HAP-1 (cell line): ENCODE results near the gene HSP90AB1.

ENCODE experiments used
- DNase-seq, 2 experiments: peaks; one replicate each; pipeline ENCODE4 v3.0.0-alpha.2; 2016 to 2020; ENCODE audit warnings: low spot score in 2 of 2
- H3K27me3 ChIP-seq: fragments of 250-450 bp; sonication (Bioruptor Pico); 2 replicates; pipeline ENCODE4 v1.5.1; 2020; ENCODE audit warnings: low read depth, mild to moderate bottlenecking, moderate library complexity
- H3K36me3 ChIP-seq: fragments of 250-450 bp; sonication (Bioruptor Pico); replicated peaks from 2 replicates; pipeline ENCODE4 v1.5.1; 2020; ENCODE audit warnings: mild to moderate bottlenecking
- H3K4me1 ChIP-seq: fragments of 250-450 bp; sonication (Bioruptor Pico); 2 replicates; pipeline ENCODE4 v1.5.1; 2020; ENCODE audit warnings: mild to moderate bottlenecking
- H3K4me3 ChIP-seq: fragments of 250-450 bp; sonication (Bioruptor Pico); 2 replicates; pipeline ENCODE4 v1.5.1; 2020; ENCODE audit warnings: mild to moderate bottlenecking, moderate library complexity
- H3K9me3 ChIP-seq: fragments of 250-450 bp; sonication (Bioruptor Pico); 2 replicates; pipeline ENCODE4 v1.5.1; 2020; ENCODE audit warnings: mild to moderate bottlenecking, moderate library complexity
- in situ Hi-C: fragments of 300-500 bp; cut with MboI; formaldehyde crosslinking; loops from 3 replicates; pipeline ENCODE4 v1.14.3; 2020; ENCODE audit warnings: low sequenced_read_pairs, inconsistent platforms, mixed read lengths

HSP90AB1 gene

GRCh38 chr6:44217332-44218143 lies 29.4 kb upstream of the HSP90AB1 start:
- Histone ChIP-seq H3K9me3 (no peaks in the 10 kb centered on the region), H3K27me3 (no peaks in the 10 kb centered on the region), H3K4me3 (no peak overlapping the region), H3K36me3 (no peaks in the 10 kb centered on the region), H3K4me1 (peaks cover 16% of the 10 kb centered on the region)
- in situ Hi-C loops, result no loop called here
- no peak for DNase-seq

GRCh38 chr6:44219053-44219814 lies 27.7 kb upstream of the HSP90AB1 start:
- peak overlapping the region; percentile 29 for H3K4me3 ChIP-seq
- in situ Hi-C loops, result no loop called here
- no peaks in the 10 kb centered on the region for H3K9me3 ChIP-seq
- no peaks in the 10 kb centered on the region for H3K27me3 ChIP-seq
- peak; percentile 74 to 85 for DNase-seq
- peaks cover 22% of the 10 kb centered on the region for H3K4me1 ChIP-seq
- H3K36me3 ChIP-seq, result no peaks in the 10 kb centered on the region

DNA sequence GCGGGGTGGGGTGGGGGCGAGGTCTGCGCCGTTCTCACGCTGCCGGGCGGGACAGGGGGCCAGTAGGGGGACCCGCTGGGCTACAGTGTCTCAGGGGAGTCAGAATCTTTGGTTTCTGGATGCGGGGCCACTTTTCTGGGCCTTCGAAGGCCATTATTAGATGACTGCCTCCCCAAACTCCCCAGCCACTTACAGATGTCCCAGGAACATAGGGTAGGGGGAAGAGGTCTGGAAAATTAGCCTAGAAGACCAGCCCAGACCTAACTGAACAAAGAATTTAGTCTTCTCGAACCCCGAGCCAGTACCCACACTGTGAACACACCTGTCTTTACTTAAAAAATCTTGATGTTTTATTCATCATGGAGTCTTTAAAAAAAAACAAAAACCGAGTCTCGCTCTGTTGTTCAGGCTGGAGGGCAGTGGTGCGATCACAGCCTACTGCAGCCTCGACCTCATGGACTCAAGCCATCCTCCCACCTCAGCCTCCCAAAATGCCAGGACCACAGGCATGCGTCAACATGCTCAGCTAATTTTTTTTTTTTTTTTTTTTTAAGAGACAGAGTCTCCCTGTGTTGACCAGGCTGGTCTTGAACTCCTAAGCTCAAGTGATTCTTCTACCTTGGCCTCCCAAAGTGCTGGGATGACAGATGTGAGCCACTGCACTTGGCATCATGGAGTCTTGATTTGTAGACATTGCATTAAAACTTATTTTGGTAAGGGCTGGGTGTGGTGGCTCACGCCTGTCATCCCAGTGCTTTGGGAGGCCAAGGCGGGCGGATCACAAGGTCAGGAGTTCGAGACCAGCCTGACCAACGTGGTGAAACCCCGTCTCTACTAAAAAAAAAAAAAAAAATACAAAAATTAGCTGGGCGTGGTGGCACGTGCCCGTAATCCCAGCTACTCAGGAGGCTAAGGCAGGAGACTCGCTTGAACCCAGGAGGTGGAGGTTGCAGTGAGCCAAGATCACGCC lies 26.8 kb upstream of the HSP90AB1 start:
- no peaks in the 10 kb centered on the region for H3K36me3 ChIP-seq

DNA sequence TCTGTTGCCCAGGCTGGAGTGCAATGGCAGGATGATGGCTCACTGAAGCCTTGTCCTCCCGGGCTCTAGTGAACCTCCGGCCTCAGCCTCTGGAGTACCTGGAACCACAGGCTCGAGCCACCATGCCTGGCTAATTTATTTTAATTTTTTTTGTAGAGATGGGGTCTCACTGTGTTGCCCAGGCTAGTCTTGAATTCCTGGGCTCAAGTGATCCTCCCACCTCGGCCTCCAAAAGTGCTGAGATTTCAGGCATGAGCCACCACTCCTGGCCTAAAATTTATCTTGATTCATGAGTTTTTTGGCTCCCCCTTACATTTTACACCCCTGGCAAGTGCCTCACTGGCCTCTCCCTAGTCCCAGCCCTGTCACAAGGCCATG lies 26.0 kb upstream of the HSP90AB1 start:
- in situ Hi-C loops, result no loop called here

More for the DNA sequence above, 26.8 kb upstream of the HSP90AB1 start:
- DNase-seq, result no peak
- in situ Hi-C loops, result no loop called here
- H3K27me3 ChIP-seq, result no peaks in the 10 kb centered on the region
- H3K9me3 ChIP-seq, result no peaks in the 10 kb centered on the region
- peak overlapping the region; percentile 29 for H3K4me3 ChIP-seq
- H3K4me1 ChIP-seq, result peaks cover 30% of the 10 kb centered on the region

GRCh38 chr6:44221291-44221960 lies 25.5 kb upstream of the HSP90AB1 start:
- peak; percentile 59 to 86 for DNase-seq
- no peaks in the 10 kb centered on the region for H3K27me3 ChIP-seq
- in situ Hi-C loops, result no loop called here
- H3K36me3 ChIP-seq, result no peaks in the 10 kb centered on the region
- no peak overlapping the region for H3K4me3 ChIP-seq
- H3K9me3 ChIP-seq, result no peaks in the 10 kb centered on the region
- peaks cover 37% of the 10 kb centered on the region for H3K4me1 ChIP-seq

More for the DNA sequence above, 26.0 kb upstream of the HSP90AB1 start:
- no peak for DNase-seq
- Histone ChIP-seq H3K4me1 (peaks cover 35% of the 10 kb centered on the region), H3K4me3 (no peak overlapping the region), H3K36me3 (no peaks in the 10 kb centered on the region), H3K27me3 (no peaks in the 10 kb centered on the region), H3K9me3 (no peaks in the 10 kb centered on the region)

- H3K9me3 ChIP-seq, result no peaks in the 10 kb centered on the region
- no peaks in the 10 kb centered on the region for H3K36me3 ChIP-seq
- no peaks in the 10 kb centered on the region for H3K27me3 ChIP-seq
- H3K4me1 ChIP-seq, result peaks cover 37% of the 10 kb centered on the region
- in situ Hi-C loops, result no loop called here
- H3K4me3 ChIP-seq, result no peak overlapping the region
- no peak for DNase-seq
These were observed 25.0 kb upstream of the HSP90AB1 start for GRCh38 chr6:44221961-44222335.

DNA sequence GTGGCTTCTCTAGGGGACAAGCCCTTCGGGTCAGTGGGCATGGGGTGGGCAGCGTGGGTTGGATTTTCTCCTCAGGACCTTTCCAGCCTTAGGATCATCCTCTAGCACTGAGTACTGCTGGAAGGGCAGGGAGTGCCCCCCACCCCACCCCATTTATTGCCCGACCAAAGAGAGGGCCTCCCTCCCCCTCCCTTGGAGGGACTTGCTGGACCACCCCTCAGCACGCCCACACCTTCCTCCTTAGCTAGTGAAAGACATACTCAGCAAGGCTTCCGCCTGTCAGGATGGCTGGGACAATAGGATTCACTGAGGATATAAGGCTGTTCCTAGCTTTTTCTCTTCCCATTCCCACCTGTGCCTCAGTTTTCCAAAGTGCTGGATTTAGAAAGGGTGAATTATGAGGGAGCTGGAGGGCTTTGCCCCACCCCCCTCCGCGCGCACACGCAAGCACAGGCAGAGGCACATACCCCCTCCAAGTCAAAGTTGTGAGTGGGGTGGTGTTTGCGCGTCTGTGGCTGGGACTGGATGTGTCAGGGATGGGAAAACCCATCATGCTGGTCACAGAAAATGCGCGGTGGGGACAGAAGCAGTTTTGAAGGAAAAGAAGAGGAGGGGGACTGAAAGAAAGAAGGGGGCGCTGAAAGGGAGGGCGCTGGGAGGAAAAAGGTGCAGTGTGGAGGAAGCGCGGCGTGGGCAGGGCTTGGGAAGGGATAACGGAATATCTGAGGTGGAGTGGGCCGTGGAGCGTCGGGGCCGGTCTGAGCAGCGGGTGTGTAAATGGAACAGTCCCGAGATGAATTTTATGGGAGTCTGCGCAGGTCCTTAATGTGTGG lies 24.2 kb upstream of the HSP90AB1 start:
- peak overlapping the region; percentile 45 for H3K4me3 ChIP-seq
- no peak for DNase-seq
- H3K9me3 ChIP-seq, result no peaks in the 10 kb centered on the region
- peaks cover 37% of the 10 kb centered on the region for H3K4me1 ChIP-seq
- in situ Hi-C loops, result no loop called here
- H3K27me3 ChIP-seq, result no peaks in the 10 kb centered on the region
- H3K36me3 ChIP-seq, result peaks cover 4% of the 10 kb centered on the region

- H3K4me1 ChIP-seq, result peaks cover 32% of the 10 kb centered on the region
- in situ Hi-C loops, result no loop called here
- H3K27me3 ChIP-seq, result no peaks in the 10 kb centered on the region
- DNase-seq, result peak; percentile 79 to 94
- peak within 1 kb of the TSS; percentile 45 for H3K4me3 ChIP-seq
- H3K9me3 ChIP-seq, result no peaks in the 10 kb centered on the region
- peaks cover 10% of the 10 kb centered on the region for H3K36me3 ChIP-seq
These were observed 23.4 kb upstream of the HSP90AB1 start, which contains the start of gene SLC29A1 for GRCh38 chr6:44223319-44224028. SLC29A1 (plus strand) TSS chr6:44223595; CDS start chr6:44227314, 3,719 bp downstream.

DNA sequence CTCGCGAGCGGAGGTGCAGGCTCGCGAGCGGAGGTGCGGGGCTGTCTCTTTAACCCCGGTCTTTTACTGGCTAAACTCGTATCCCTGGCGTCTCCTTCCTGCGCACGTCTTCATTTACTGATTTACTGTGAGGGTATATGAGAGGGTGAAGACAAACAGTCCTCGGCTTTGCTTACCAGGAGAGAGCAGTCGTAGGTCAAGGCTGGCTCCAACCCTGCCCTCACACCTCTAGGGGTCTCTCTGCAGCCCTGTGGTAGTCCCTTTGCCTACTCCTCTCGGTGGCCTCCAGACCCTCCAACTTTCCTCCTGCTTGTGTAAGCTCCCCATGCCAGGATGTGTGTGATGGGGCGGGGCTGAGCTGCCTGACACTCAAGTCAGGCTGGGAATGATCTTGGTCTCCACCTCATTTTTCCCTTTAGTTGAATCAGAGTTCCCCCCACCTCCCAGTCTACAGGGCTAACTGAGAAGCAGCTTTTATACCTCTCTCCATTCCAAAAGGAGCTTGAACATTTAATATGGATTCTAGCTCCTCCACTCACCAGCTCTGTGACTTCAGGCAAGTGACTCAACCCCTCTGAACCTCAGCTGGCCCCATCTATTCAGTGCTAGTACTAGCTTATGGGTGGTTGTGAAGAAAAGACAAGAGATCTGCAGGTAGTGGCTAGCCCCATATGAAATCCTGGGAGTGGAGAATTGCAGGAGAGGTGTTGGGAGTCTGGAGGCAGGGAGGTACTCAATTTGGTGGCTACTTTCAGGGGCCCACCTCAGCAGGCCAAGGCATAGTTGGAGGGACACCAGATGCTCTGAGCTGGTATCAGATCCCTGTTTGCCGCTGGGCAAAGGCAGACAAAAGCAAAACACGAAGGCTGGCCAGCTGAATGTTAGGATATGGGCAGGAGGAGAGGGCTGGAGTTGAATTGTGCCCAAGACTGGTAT lies 22.6 kb upstream of the HSP90AB1 start:
- DNase-seq, result peak; percentile 40 to 70
- in situ Hi-C loops, result no loop called here
- Histone ChIP-seq H3K4me1 (peaks cover 25% of the 10 kb centered on the region), H3K36me3 (peaks cover 18% of the 10 kb centered on the region), H3K27me3 (no peaks in the 10 kb centered on the region), H3K4me3 (peak overlapping the region; percentile 45), H3K9me3 (no peaks in the 10 kb centered on the region)

- peaks cover 24% of the 10 kb centered on the region for H3K36me3 ChIP-seq
- no peaks in the 10 kb centered on the region for H3K9me3 ChIP-seq
- H3K4me1 ChIP-seq, result peaks cover 24% of the 10 kb centered on the region
- H3K27me3 ChIP-seq, result no peaks in the 10 kb centered on the region
- H3K4me3 ChIP-seq, result peak overlapping the region; percentile 45
- DNase-seq, result no peak
- in situ Hi-C loops, result no loop called here
These were observed 22.0 kb upstream of the HSP90AB1 start for GRCh38 chr6:44224965-44225305.

DNA sequence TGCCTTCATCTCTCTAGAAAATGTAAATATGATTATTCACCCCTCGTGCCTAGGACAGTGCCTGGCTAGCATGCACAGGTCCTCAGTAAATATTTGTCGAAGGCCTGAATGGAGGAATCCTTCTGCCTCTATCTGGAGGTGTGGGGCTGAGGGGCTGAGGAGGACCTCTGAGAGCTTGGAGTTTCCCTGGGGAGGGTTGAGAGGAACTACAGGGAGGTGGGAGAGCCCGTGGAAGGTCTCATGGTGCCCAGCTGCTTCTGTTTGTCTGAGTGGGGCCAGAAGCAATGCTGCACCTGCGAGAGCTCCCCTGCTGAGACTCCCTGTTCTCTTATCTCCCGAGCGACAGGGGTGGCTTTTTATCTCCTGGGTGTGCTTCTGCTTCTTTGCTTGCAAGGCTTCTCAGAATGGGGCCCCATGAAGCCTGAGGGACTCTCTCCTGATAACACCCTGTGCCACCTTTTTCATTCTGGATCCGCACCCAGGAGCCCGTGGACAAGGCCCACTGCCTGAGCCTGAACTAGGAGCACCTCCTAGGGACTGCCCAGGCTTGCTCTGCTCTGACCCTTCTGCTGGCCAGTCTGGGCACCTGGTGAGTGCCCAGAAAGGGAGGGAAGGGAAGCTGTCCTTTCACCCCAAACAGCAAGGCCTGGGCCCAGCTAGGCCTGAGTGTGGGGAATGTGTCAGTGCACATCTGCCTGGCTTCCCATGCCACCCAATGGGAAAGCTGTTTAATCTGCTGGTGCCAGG lies 21.1 kb upstream of the HSP90AB1 start:
- in situ Hi-C loops, result no loop called here
- DNase-seq, result no peak
- Histone ChIP-seq H3K9me3 (no peaks in the 10 kb centered on the region), H3K27me3 (no peaks in the 10 kb centered on the region), H3K4me3 (no peak overlapping the region), H3K36me3 (peaks cover 30% of the 10 kb centered on the region), H3K4me1 (peaks cover 24% of the 10 kb centered on the region)
